ENCODE data around the gene NPIPA5.
"Not testable (repeated sequence)": the region's sequence is repeated elsewhere in the genome, so short reads cannot be mapped to it uniquely, and the experiment has no call there.

Gene NPIPA5

GRCh38 chr16:15389916-15390315, 11.8 kb upstream of the NPIPA5 start:
- not testable (repeated sequence) for DNase-seq

GRCh38 chr16:15388060-15388459, 10.0 kb upstream of the NPIPA5 start:
- not testable (repeated sequence) for DNase-seq

GRCh38 chr16:15382810-15383209, 4.7 kb upstream of the NPIPA5 start:
- peak; percentile 14 for DNase-seq

- not testable (repeated sequence) for DNase-seq
These were observed 20.6 kb downstream of the NPIPA5 start for GRCh38 chr16:15357495-15357894.

GRCh38 chr16:15354846-15355245, 23.2 kb downstream of the NPIPA5 start:
- DNase-seq: not testable (repeated sequence)

- not testable (repeated sequence) for DNase-seq
These were observed 25.2 kb downstream of the NPIPA5 start for GRCh38 chr16:15352852-15353251.

GRCh38 chr16:15351745-15352144, 26.3 kb downstream of the NPIPA5 start:
- DNase-seq: not testable (repeated sequence)

- not testable (repeated sequence) for DNase-seq
These were observed 26.8 kb downstream of the NPIPA5 start for GRCh38 chr16:15351251-15351650.

- not testable (repeated sequence) for DNase-seq
These were observed 29.4 kb downstream of the NPIPA5 start for GRCh38 chr16:15348721-15349120.

GRCh38 chr16:15342337-15342736, 35.8 kb downstream of the NPIPA5 start:
- DNase-seq: not testable (repeated sequence)

GRCh38 chr16:15338986-15339385, 39.1 kb downstream of the NPIPA5 start:
- DNase-seq: not testable (repeated sequence)

GRCh38 chr16:15337974-15338605, 40.0 kb downstream of the NPIPA5 start:
- DNase-seq: not testable (repeated sequence)

GRCh38 chr16:15335609-15336008, 42.5 kb downstream of the NPIPA5 start:
- not testable (repeated sequence) for DNase-seq

- not testable (repeated sequence) for DNase-seq
These were observed 44.1 kb downstream of the NPIPA5 start for GRCh38 chr16:15333969-15334368.

GRCh38 chr16:15330978-15331377, 47.1 kb downstream of the NPIPA5 start:
- not testable (repeated sequence) for DNase-seq

- not testable (repeated sequence) for DNase-seq
These were observed 53.1 kb downstream of the NPIPA5 start for GRCh38 chr16:15324954-15325353.

GRCh38 chr16:15323373-15323772, 54.7 kb downstream of the NPIPA5 start:
- not testable (repeated sequence) for DNase-seq

- DNase-seq: not testable (repeated sequence)
These were observed 56.9 kb downstream of the NPIPA5 start for GRCh38 chr16:15321221-15321620.

- DNase-seq: not testable (repeated sequence)
These were observed 63.5 kb downstream of the NPIPA5 start for GRCh38 chr16:15314562-15314961.

All from EL (cell line).